Gastrocnemius medialis (tissue), 4 donors: Measurements from ENCODE around the gene LRP5.

Experiments used
- POLR2A ChIP-seq, 2 donors: fragments of 450-650 bp; IDR thresholded peaks; one replicate each; pipeline ENCODE4 v1.6.1; 2017; ENCODE audit warnings: antibody characterized with exemption in 2 of 2, mild to moderate bottlenecking in 2 of 2, moderate library complexity in 2 of 2
- TF ChIP-seq, protein P1 (sequence below), 5 experiments: fragments of 450-650 bp in 3 of 5; fragments of 200-600 bp in 2 of 5; sonication (generic) in 2 of 5; IDR thresholded peaks in 4 of 5; conservative IDR thresholded peaks in 1 of 5; 1 replicate in 4 of 5; 2 replicates in 1 of 5; pipeline ENCODE4 v1.5.1; 2016 to 2019; ENCODE audit warnings: antibody characterized with exemption in 5 of 5, mild to moderate bottlenecking in 3 of 5, moderate library complexity in 3 of 5

DNA sequence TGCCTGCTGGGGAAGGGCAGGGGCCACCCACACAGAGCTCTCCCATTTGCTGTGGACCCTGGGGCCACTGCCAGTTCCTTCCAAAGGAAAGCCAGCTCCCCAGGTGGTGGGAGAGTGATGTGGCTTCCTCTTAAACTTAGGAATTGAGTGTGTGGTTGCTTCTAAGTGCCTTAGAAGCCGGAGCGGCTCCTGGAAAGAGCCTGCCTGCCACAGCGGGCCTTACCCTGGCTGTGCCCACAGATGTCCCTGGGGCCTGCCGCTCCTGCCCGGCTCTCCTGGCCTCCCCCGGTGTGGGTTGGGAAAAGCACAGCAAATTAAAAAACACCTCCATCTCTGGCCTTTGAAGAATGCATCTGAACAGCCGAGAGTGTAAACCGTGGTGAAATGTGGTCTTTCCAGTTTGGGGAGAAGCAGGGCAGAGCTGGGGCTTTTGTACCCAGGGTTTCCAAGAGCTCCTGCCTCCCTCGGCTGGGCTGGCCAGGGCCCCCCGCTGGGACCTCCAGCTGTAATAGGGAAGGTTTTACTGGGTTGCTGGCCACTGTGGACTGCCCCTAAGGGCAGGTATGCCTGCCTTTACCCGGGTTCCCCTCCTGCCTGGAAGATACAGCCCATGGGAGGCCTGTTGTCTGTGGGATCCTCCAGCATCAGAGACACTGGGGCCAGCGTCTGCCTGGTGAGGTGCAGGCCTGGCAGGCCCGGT is 30.2 kb downstream of the LRP5 start:
- TF ChIP-seq, protein P1, sequence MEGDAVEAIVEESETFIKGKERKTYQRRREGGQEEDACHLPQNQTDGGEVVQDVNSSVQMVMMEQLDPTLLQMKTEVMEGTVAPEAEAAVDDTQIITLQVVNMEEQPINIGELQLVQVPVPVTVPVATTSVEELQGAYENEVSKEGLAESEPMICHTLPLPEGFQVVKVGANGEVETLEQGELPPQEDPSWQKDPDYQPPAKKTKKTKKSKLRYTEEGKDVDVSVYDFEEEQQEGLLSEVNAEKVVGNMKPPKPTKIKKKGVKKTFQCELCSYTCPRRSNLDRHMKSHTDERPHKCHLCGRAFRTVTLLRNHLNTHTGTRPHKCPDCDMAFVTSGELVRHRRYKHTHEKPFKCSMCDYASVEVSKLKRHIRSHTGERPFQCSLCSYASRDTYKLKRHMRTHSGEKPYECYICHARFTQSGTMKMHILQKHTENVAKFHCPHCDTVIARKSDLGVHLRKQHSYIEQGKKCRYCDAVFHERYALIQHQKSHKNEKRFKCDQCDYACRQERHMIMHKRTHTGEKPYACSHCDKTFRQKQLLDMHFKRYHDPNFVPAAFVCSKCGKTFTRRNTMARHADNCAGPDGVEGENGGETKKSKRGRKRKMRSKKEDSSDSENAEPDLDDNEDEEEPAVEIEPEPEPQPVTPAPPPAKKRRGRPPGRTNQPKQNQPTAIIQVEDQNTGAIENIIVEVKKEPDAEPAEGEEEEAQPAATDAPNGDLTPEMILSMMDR (IDR thresholded peaks at IDR 0.05 in 4 of 5, conservative IDR thresholded peaks at IDR 0.05 in 1 of 5): no peak
- TF ChIP-seq POLR2A (IDR thresholded peaks at IDR 0.05): no peak
